DOHH2 (cell line): ENCODE measurements around the gene PIR.

Source experiments
- H3F3A ChIP-seq: fragments of 200-600 bp; sonication (generic), shearing (Covaris generic); 2 replicates; pipeline ENCODE4 v1.6.0; 2016; ENCODE audit warnings: antibody characterized with exemption, mild to moderate bottlenecking; ENCODE audit not compliant: control insufficient read depth, insufficient read depth
- H3K27ac ChIP-seq: fragments of 200-600 bp; sonication (generic); 2 replicates; pipeline ENCODE4 v1.5.1; 2014; ENCODE audit warnings: low read depth, mild to moderate bottlenecking, low read length, moderate library complexity
- H3K27me3 ChIP-seq: fragments of 200-600 bp; sonication (generic); 2 replicates; pipeline ENCODE4 v1.6.1; 2014; ENCODE audit warnings: mild to moderate bottlenecking, low read length, mixed read lengths; ENCODE audit not compliant: control insufficient read depth
- H3K36me3 ChIP-seq: fragments of 200-600 bp; sonication (generic); 2 replicates; pipeline ENCODE4 v1.6.1; 2014; ENCODE audit warnings: mild to moderate bottlenecking, low read length, moderate library complexity, mixed read lengths; ENCODE audit not compliant: control insufficient read depth
- H3K4me1 ChIP-seq: fragments of 200-600 bp; sonication (generic); 2 replicates; pipeline ENCODE4 v1.6.1; 2014; ENCODE audit warnings: mild to moderate bottlenecking, low read length, mixed read lengths; ENCODE audit not compliant: control insufficient read depth
- H3K4me2 ChIP-seq: fragments of 200-600 bp; sonication (generic); 2 replicates; pipeline ENCODE4 v1.6.0; 2014; ENCODE audit warnings: mild to moderate bottlenecking, low read length, moderate library complexity
- H3K4me3 ChIP-seq: fragments of 200-600 bp; sonication (generic); 2 replicates; pipeline ENCODE4 v1.5.1; 2014; ENCODE audit warnings: mild to moderate bottlenecking, low read length, mixed read lengths
- H3K79me2 ChIP-seq: fragments of 200-600 bp; sonication (generic); 2 replicates; pipeline ENCODE4 v1.6.1; 2014; ENCODE audit warnings: mild to moderate bottlenecking, low read length, mixed read lengths; ENCODE audit not compliant: control insufficient read depth
- H3K9me2 ChIP-seq: fragments of 200-600 bp; sonication (generic); replicated peaks from 2 replicates; pipeline ENCODE4 v1.6.1; 2014; ENCODE audit warnings: mild to moderate bottlenecking, low read length, mixed read lengths; ENCODE audit not compliant: control insufficient read depth
- H3K9me3 ChIP-seq: fragments of 200-600 bp; sonication (generic); 2 replicates; pipeline ENCODE4 v1.6.1; 2014; ENCODE audit warnings: antibody characterized with exemption, low read length, mixed read lengths; ENCODE audit not compliant: control insufficient read depth, insufficient read depth
- H4K20me1 ChIP-seq: fragments of 200-600 bp; sonication (generic); 2 replicates; pipeline ENCODE4 v1.6.0; 2014; ENCODE audit warnings: low read depth, mild to moderate bottlenecking, antibody characterized with exemption, low read length, moderate library complexity; ENCODE audit not compliant: control insufficient read depth, insufficient read depth
- CTCF ChIP-seq: fragments of 200-600 bp; sonication (generic); IDR thresholded peaks from one replicate; pipeline ENCODE4 v1.5.1; 2014; ENCODE audit warnings: antibody characterized with exemption, mild to moderate bottlenecking, low read depth, low read length; ENCODE audit not compliant: poor library complexity, severe bottlenecking
- EZH2phosphoT487 ChIP-seq: fragments of 200-600 bp; sonication (generic); IDR thresholded peaks from 2 replicates; pipeline ENCODE4 v1.6.1; 2017; ENCODE audit warnings: borderline replicate concordance, mild to moderate bottlenecking, antibody characterized with exemption, low read length, moderate library complexity, mixed read lengths

PIR gene

GRCh38 chrX:15416133-15416993 is 76.8 kb downstream of the PIR start:
- H3K79me2 ChIP-seq = no peaks in the 10 kb centered on the region
- H3K9me3 ChIP-seq = no peaks in the 10 kb centered on the region
- no peak overlapping the region for H3K4me2 ChIP-seq
- H3K27me3 ChIP-seq = no peaks in the 10 kb centered on the region
- H3K4me3 ChIP-seq = no peak overlapping the region
- no peak for TF ChIP-seq EZH2phosphoT487
- no peak for TF ChIP-seq CTCF
- no peaks in the 10 kb centered on the region for H3K36me3 ChIP-seq
- no peaks in the 10 kb centered on the region for H3F3A ChIP-seq
- no peaks in the 10 kb centered on the region for H3K9me2 ChIP-seq
- H4K20me1 ChIP-seq = no peaks in the 10 kb centered on the region
- no peaks in the 10 kb centered on the region for H3K4me1 ChIP-seq
- no peak overlapping the region for H3K27ac ChIP-seq

GRCh38 chrX:15413101-15413500 is 80.0 kb downstream of the PIR start:
- TF ChIP-seq EZH2phosphoT487 (no peak), CTCF (no peak)
- H3K79me2 ChIP-seq = no peaks in the 10 kb centered on the region
- no peaks in the 10 kb centered on the region for H3F3A ChIP-seq
- no peaks in the 10 kb centered on the region for H3K9me3 ChIP-seq
- H3K4me2 ChIP-seq = no peak overlapping the region
- no peaks in the 10 kb centered on the region for H4K20me1 ChIP-seq
- H3K27ac ChIP-seq = no peak overlapping the region
- no peaks in the 10 kb centered on the region for H3K36me3 ChIP-seq
- H3K9me2 ChIP-seq = no peaks in the 10 kb centered on the region
- H3K4me1 ChIP-seq = no peaks in the 10 kb centered on the region; the same call in 1 of the 2 replicates
- no peak overlapping the region for H3K4me3 ChIP-seq
- H3K27me3 ChIP-seq = no peaks in the 10 kb centered on the region

- no peaks in the 10 kb centered on the region for H3K9me3 ChIP-seq
- no peaks in the 10 kb centered on the region for H3K79me2 ChIP-seq
- no peak overlapping the region for H3K27ac ChIP-seq
- H4K20me1 ChIP-seq = no peaks in the 10 kb centered on the region
- no peak for TF ChIP-seq EZH2phosphoT487
- TF ChIP-seq CTCF = no peak
- H3F3A ChIP-seq = no peaks in the 10 kb centered on the region
- no peaks in the 10 kb centered on the region for H3K9me2 ChIP-seq
- no peak overlapping the region for H3K4me2 ChIP-seq
- H3K27me3 ChIP-seq = no peaks in the 10 kb centered on the region
- H3K4me3 ChIP-seq = no peak overlapping the region
- no peaks in the 10 kb centered on the region for H3K36me3 ChIP-seq
- no peaks in the 10 kb centered on the region; the same call in 1 of the 2 replicates for H3K4me1 ChIP-seq
These were observed 82.2 kb downstream of the PIR start for GRCh38 chrX:15410947-15411346.
